ENCODE data around the gene ST6GAL2.

The ST6GAL2 gene

GRCh38 chr2:106886916-106887758 is 1.2 kb upstream of the ST6GAL2 start:
- Mint-ChIP-seq H3K36me3 (ENCODE audit: low read depth) (no peaks in the 10 kb centered on the region), H3K4me3 (peak overlapping the region; percentile 88 to 94 (median 93)), H3K9me3 (no peaks in the 10 kb centered on the region), H3K4me1 (peaks cover 16% of the 10 kb centered on the region), H3K27me3 (ENCODE audit: low read depth) (peaks cover 22% of the 10 kb centered on the region), H3K27ac (peak overlapping the region; percentile 79 to 91 (median 90))
- peak in 1 of 3 experiments; percentile 10 for TF ChIP-seq CTCF (IDR thresholded peaks at IDR 0.05; ENCODE audit: unreplicated experiment in 3 of 3)

GRCh38 chr2:106885329-106885728 is 638 bp downstream of the ST6GAL2 start:
- Mint-ChIP-seq H3K27me3 (ENCODE audit: low read depth) (peaks cover 22% of the 10 kb centered on the region), H3K9me3 (no peaks in the 10 kb centered on the region), H3K4me1 (peaks cover 22% of the 10 kb centered on the region), H3K4me3 (peak overlapping the region; percentile 96 to 99 (median 97)), H3K36me3 (ENCODE audit: low read depth) (no peaks in the 10 kb centered on the region), H3K27ac (peak overlapping the region; percentile 93 to 97 (median 94))
- no peak for TF ChIP-seq CTCF (IDR thresholded peaks at IDR 0.05; ENCODE audit: unreplicated experiment in 3 of 3)

- no peak overlapping the region for H3K27ac Mint-ChIP-seq
- peaks cover 18% of the 10 kb centered on the region for H3K27me3 Mint-ChIP-seq (ENCODE audit: low read depth)
- TF ChIP-seq CTCF (IDR thresholded peaks at IDR 0.05; ENCODE audit: unreplicated experiment in 3 of 3): no peak
- H3K4me3 Mint-ChIP-seq: peak overlapping the region; percentile 5 to 65 (median 62)
- no peaks in the 10 kb centered on the region for H3K9me3 Mint-ChIP-seq
- peaks cover 8% of the 10 kb centered on the region for H3K36me3 Mint-ChIP-seq (ENCODE audit: low read depth)
- peaks cover 22% of the 10 kb centered on the region for H3K4me1 Mint-ChIP-seq
Observed at GRCh38 chr2:106882673-106883072, 3.3 kb downstream of the ST6GAL2 start.

GRCh38 chr2:106878206-106878605 is 7.8 kb downstream of the ST6GAL2 start:
- no peak for TF ChIP-seq CTCF (IDR thresholded peaks at IDR 0.05; ENCODE audit: unreplicated experiment in 3 of 3)

GRCh38 chr2:106876699-106877098 is 9.3 kb downstream of the ST6GAL2 start:
- H3K27me3 Mint-ChIP-seq (ENCODE audit: low read depth): no peaks in the 10 kb centered on the region
- peaks cover 9% of the 10 kb centered on the region for H3K4me1 Mint-ChIP-seq
- no peak for TF ChIP-seq CTCF (IDR thresholded peaks at IDR 0.05; ENCODE audit: unreplicated experiment in 3 of 3)
- no peak overlapping the region for H3K4me3 Mint-ChIP-seq
- H3K27ac Mint-ChIP-seq: no peak overlapping the region
- H3K9me3 Mint-ChIP-seq: no peaks in the 10 kb centered on the region
- peaks cover 8% of the 10 kb centered on the region for H3K36me3 Mint-ChIP-seq (ENCODE audit: low read depth)

More at GRCh38 chr2:106878206-106878605, 7.8 kb downstream of the ST6GAL2 start:
- Mint-ChIP-seq H3K4me3 (no peak overlapping the region), H3K27ac (no peak overlapping the region), H3K27me3 (ENCODE audit: low read depth) (no peaks in the 10 kb centered on the region), H3K36me3 (ENCODE audit: low read depth) (peaks cover 8% of the 10 kb centered on the region), H3K4me1 (peaks cover 19% of the 10 kb centered on the region), H3K9me3 (no peaks in the 10 kb centered on the region)

Data from nephron (organoid).